ENCODE results near the gene TKTL1.

TKTL1 gene

GRCh38 chrX:154348646-154349358, 53.2 kb downstream of the TKTL1 start:
- no peak for DNase-seq

- no peak for DNase-seq
Measured at GRCh38 chrX:154349359-154349935, 53.9 kb downstream of the TKTL1 start.

- DNase-seq, result no peak
Measured at GRCh38 chrX:154349979-154350378, 54.4 kb downstream of the TKTL1 start.

- DNase-seq, result no peak
Measured at GRCh38 chrX:154350429-154351182, 55.0 kb downstream of the TKTL1 start.

GRCh38 chrX:154351183-154352011, 55.8 kb downstream of the TKTL1 start:
- DNase-seq, result no peak

- DNase-seq, result no peak
Measured at GRCh38 chrX:154352012-154352401, 56.4 kb downstream of the TKTL1 start.

- no peak for DNase-seq
Measured at GRCh38 chrX:154352466-154352865, 56.9 kb downstream of the TKTL1 start.

- DNase-seq, result no peak
Measured at GRCh38 chrX:154353172-154353843, 57.7 kb downstream of the TKTL1 start.

- no peak for DNase-seq
Measured at GRCh38 chrX:154354013-154354412, 58.4 kb downstream of the TKTL1 start.

GRCh38 chrX:154354516-154354915, 58.9 kb downstream of the TKTL1 start:
- DNase-seq, result no peak

GRCh38 chrX:154355094-154355775, 59.6 kb downstream of the TKTL1 start:
- no peak for DNase-seq

- DNase-seq, result no peak
Measured at GRCh38 chrX:154355776-154356140, 60.2 kb downstream of the TKTL1 start.

- no peak for DNase-seq
Measured at GRCh38 chrX:154356596-154356995, 61.0 kb downstream of the TKTL1 start.

- DNase-seq, result no peak
Measured at GRCh38 chrX:154357205-154357604, 61.6 kb downstream of the TKTL1 start.

- no peak for DNase-seq
Measured at GRCh38 chrX:154358011-154358410, 62.4 kb downstream of the TKTL1 start.

GRCh38 chrX:154358829-154359228, 63.2 kb downstream of the TKTL1 start:
- DNase-seq, result no peak

GRCh38 chrX:154359362-154360154, 64.0 kb downstream of the TKTL1 start:
- no peak for DNase-seq

GRCh38 chrX:154360155-154360713, 64.6 kb downstream of the TKTL1 start:
- no peak for DNase-seq

- no peak for DNase-seq
Measured at GRCh38 chrX:154362085-154362742, 66.6 kb downstream of the TKTL1 start.

- DNase-seq, result no peak
Measured at GRCh38 chrX:154363706-154364439, 68.3 kb downstream of the TKTL1 start.
